Islet of Langerhans (tissue), 1 donor: ENCODE results near the gene DLG2.
A peak's percentile ranks its signal among the peaks of the same experiment; 100 is the strongest.

ENCODE experiments used
- FAIRE-seq: peaks from one replicate; lab custom pipeline; 2011; peaks lifted over from hg19 to GRCh38; lab: Jason Lieb, UNC

The DLG2 gene

DNA sequence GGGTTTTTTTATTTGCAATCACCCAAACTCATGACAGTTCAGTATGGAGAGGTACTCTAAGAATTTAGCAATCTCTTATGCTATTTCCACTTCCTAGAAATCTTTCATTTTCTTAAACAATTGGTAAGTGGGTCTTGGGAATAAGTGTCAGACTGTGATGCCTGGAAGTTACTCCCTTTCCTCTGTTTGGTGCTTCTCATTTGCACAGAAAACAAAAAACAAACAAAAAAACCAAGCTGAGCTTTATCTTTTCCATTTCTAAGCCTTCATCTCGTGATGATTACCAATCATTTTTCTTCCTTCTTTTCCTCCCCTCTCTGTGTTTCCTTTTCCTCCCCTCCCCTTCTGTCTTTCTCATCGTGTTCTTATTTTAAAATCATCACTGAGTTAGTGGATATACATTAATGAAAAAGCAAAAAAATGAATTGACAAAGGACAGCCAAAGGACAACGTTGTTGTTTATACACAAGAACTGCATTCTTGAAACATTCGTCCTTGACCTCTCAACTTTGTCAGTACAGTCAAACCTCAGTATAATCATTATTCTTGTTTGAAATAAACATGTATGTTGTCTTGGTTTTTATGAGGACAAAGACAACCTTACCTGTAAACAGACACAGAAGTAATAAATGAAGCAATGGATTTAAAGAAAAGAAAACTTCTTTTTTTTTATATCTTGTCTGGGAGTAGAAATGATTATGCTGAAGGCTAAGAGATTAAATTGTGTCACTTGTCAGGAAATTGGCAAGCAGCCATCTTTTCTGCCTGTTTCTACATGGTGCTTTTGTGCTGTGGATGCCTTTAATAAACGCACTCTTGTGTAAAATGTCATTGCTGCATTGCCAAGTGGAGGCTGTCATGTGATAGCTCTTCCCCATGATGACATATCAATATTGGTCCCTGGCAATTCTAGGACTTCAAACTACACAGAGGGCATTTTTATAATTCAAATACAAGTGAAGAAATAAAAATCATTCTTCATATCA lies 1537.8 kb downstream of the DLG2 start:
- FAIRE-seq = peak; percentile 89

DNA sequence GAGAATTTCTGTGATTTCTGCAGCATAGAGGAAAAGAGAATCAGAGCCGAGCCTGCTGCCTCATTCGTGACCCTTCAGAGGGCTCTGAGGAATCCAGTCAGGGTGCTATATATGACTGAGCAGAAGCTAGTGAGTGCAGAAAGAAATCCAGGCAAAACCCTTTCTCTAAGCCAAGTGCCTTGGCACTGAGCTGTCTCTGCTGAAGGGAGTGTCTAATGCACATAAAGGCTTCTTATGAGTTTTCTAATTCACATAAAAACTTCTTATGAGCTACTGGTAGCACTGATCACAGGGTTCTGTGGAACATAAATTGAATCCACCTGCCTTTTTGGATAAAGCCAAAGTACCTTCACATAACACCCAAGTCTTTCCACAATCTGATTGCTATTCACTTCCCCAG lies 1555.3 kb downstream of the DLG2 start:
- no peak for FAIRE-seq

DNA sequence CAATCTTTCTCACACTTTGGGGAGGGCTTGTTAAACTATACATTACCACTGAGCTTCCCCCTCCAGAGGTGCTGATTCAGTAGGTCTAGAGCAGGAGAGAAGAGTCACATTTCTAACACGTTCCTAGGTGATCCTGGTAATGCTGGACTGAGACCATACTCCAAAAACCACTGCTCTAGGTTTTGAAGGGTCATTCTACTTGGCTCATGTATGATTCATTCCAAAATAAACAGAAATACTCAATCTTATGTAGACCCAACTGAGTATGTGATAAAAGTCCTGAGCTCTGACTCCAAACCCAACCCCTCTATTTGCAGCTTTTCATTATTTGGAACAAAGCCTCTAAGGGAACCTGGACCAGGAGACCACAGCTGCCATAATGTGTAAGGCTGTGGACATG lies 1558.1 kb downstream of the DLG2 start:
- FAIRE-seq = no peak

DNA sequence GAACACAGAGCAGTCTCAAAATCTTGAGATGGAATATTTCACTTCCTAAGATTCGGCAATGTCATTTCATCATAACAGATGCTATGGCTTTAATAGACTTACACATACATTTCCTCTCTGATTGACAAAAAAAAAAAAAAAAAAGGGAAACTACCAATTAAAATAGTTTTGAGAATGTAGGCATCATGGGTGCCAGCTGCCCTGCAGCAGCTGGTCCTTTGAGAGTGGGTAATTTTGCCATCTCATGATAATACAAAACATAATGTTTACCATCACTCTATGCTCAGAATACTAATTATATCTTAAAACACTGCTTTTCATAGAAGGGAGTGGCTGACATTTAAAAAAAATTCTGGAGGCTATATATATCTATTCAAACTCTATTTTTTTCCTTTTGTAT lies 1565.4 kb downstream of the DLG2 start:
- no peak for FAIRE-seq

DNA sequence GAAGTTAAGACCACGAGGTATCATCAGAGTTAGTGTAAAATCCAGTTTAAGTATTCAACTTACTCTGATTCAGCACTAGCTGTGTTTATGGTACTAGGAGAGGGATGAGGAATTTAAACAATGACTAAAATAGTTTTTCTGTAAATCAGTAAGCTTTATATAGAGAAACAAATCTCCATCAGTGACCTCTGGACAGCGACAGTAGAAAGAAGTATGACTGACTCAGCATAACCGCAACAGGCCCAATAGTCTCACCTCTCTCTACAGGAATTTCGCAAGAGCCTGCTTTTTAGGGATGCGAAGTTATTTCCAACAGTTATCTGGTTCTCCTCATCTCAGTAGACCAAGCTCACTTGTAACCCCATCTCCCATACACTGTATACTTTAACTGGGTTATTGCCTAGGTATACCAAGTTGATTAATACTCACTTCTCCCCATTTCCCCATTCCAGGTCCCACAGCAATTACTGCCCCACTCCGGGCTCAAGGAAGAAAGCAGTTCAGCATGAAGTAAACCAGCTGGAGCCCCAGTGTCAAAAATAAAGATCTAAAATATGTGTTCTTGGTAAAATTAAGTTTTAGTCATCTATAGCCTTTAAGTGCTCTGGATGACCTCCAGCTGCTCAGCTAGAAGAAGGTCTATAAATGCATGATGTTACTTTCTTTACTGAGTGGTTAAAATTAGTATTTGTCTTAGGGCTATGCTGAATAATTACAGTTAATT lies 1570.3 kb downstream of the DLG2 start:
- no peak for FAIRE-seq

DNA sequence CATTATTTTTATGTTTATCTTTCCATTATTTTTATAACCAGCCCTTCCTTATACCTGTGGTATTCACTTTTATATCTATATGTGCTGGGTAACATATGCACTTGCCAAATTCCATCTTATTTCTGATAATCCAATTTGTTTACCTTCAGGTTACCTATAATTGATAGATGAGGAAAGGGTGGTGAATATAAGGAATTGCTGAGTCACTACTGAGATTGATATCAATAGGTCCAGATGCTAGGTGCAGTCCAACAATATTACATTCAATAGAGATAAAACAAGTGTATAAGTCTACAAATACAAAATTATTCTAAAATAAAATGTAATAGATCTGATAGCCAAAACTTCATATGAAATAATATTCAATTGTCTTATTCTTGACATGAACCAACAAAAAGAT lies 1582.0 kb downstream of the DLG2 start:
- FAIRE-seq = no peak

DNA sequence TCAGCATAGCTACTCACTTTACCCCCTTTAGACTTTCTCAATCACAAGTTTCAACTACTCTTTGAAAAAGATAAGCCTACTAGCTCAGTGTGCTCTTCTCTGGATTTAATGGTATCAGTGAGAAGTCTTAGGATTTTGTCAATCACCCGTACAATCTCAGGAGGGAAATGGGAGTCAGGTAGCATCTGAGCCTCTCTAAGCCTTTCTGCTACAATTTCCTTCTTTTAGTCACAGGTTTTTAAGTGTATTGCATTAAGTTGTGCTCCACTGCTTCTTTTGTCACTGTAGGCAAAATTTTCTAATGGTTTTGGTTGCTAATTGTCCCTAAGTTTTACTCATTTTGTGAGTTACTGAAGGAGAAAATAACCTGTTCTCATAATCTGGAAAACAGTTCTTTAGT lies 1582.4 kb downstream of the DLG2 start:
- FAIRE-seq = no peak

DNA sequence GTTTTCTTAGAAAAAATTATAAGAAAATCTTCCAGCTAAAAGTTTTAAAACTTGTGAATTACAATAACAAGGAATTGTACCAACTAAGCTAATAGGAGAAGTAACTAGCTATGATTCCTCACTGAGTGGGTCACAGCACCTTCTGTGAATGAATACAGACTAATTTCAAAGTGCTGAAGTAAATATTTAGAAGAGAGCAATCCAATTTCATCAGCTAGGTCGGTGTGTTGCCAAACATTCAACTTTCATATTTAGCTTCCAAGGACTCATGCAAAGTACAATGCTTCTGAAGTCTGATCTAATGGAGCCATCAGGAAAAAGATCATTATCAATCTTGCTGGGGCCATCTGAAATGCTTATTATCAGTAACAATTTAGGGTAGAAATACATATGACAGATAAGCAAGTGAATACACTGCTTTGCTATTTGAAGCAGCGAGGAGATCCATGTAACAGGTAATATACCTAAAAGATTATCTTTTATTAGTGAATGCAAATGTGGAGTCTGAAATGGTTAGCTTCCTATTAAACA lies 1590.4 kb downstream of the DLG2 start:
- no peak for FAIRE-seq

DNA sequence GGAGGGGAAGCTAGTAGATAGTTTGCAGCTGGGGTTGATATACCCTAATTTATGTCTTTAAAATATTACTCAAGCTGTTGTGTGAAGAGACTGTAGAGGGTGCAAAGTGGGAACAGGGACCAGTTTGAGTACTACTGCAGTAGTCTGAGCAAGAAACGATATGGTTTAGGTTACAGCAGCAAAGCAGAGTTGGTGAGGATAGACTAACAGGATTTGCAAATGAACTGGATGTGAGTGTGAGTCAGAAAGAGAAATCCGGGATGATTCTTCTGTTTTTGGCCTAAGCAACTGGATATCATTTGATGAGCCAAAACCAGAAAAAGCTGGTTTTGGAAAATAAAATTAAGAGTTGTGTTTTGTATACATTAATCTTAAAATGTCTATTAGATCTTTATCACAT lies 1591.5 kb downstream of the DLG2 start:
- FAIRE-seq = no peak

DNA sequence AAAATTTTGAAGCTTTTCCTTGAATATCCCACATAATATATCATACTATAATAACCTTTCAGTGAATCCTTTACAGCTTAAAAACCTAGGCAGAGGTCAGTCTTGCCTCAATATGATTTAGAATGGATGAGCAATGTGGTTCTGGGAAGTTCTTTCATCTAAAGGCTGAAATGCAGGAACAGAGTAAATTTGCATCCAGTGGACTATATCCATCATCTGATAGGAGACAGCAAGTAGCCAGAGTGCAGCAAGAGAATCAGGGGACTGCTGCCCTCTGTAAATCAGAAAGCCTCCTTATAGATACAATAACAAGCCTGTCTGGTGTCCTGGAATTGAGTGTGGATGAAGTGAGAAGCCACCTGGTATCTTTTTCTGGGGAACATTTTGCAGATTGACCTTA lies 1592.7 kb downstream of the DLG2 start:
- no peak for FAIRE-seq

DNA sequence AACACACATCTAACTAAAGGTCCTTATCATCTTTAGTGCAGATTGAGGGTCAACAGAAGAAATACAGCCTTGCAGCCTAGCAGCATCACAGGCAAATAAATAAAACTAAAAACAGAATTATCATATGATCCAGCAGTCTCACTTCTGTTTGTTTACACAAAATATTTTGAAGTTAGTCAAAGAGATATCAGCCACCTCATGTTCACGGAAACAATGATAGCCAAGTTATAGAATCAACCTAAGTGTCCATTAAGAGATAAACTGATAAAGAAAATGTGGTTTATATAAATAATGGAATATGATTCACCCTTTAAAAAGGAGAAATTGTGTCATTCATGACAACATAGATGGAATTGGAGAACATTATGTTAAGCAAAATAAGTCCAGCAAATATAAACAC lies 1602.9 kb downstream of the DLG2 start:
- no peak for FAIRE-seq

DNA sequence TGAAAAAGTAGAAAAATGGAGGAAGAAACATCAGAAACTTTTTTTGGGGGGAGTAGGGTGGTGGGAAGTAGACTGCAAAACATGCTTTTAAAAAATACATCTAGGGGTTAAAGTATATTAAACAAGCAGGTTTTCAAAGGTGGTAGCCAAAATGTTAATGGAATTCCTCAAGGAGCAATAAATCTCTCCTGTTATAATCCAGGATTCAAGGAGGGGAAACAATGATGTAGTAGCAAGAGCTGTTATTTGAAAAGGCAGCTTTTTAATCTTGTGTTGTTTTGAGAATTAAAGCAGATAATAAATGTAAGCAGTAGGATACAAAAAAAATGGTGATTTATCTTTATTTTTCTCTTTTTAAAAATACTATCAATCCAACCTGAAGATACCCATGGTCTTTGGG lies 1604.4 kb downstream of the DLG2 start:
- no peak for FAIRE-seq

DNA sequence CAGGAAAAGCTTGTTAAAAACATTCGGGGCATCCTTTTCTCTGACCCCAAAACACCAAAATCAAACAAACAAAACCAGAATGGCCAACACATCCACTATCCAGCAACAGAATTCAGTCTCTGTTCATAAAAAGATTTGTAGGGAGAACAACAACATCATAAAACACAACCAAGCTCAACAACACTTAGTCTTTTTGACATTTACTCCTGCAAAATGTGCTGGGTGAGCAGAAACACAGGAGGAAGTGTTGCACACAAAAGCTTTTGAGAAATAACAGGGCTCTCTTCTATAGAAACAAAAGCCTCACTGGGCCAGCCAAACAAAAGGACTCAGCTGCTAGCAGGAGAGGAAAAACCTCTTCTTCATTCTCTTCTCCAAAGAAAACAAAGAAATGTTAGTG lies 1604.9 kb downstream of the DLG2 start:
- no peak for FAIRE-seq

DNA sequence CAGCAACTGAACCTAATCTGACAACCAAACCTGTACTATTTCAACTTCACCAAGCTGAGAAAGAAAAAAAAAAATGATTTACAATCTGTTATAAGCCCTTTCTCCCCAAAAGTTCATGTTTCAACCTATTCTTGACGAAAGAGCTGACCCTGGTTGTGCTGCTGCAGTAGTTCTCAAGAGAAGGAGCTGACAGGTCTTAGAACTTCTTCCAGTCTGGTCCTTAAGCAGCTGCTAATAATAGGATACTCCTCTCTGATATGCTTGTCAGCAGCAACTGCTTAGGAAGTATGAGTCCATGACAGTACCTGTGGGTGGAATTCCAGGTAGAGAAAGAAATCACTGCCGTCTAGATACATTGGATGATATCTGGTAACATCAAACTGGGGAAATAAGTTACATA lies 1605.9 kb downstream of the DLG2 start:
- no peak for FAIRE-seq

DNA sequence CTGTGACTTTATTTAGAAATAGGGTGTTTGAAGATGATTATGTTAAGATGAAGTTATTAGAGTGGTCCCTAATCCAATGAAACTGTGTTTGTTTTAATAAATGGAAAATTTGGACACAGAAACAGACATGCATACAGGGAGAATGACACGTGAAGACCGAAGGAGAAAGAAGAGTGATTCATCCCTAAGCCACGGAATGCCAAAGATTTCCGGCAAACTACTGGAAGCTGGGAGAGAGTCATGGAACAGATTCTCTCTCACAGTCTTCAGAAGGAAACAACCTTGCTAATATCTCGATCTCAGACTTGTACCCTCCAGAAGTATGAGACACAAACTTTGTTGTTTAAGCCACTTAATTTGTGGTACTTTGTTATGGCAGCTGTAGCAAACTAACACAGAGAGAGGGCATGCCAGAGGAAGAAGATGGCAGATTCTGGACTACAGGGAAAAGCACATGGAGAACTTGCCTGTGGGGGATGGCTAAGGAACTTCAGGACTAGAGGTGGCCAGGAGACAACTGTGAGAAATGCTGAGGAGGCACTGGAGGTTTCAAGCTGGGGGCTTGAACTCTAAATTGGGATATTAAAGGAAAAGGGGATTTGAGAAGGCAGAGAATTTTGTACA lies 1607.5 kb downstream of the DLG2 start:
- no peak for FAIRE-seq

DNA sequence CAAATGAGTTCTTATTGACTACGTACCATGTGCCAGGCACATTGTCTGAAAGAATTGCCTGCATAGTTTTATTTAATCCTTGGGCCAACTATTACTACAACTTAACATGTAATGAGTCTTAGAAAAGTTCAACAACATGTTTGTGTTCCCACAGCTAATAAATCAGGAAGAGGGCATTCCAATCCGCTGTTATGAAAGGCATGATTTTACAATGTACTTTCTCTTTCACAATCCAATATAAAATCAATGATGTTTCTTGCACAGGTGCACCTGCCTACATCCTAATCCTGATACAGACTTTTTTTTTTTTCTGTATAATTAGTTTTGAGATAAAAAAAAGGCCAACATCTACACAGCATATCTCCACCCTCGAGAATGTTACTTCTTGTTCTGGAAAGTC lies 1612.6 kb downstream of the DLG2 start:
- no peak for FAIRE-seq

DNA sequence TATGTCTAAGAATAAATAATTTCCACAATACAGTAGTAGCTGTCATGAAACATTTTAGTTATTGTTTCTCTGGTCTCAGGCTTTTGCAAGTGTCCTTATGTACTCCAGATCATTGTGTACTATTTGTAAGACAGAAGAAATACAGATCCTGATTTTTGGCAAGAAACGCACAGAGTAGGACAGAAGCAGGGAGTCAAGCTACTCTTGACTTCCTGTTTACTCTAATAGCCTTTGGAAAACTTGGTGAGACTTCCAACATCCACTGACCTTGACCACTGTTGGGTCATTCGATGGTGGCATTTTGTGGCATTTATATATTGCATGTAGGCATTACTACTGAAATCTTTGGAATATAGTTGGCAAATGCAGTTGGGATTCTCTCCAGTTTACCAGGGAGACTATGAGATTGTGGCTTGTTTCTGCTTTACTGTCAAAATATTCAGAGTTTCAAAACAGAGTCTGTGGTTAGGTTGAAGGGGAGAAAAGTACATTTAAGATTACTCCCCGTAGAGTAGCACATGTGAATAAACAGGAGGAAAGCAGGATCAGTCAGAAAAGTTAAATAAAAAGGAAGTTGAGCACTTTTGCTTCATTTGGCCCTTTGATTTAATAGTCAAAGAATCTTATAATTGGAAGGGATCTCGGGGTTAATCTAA lies 1614.8 kb downstream of the DLG2 start:
- no peak for FAIRE-seq

DNA sequence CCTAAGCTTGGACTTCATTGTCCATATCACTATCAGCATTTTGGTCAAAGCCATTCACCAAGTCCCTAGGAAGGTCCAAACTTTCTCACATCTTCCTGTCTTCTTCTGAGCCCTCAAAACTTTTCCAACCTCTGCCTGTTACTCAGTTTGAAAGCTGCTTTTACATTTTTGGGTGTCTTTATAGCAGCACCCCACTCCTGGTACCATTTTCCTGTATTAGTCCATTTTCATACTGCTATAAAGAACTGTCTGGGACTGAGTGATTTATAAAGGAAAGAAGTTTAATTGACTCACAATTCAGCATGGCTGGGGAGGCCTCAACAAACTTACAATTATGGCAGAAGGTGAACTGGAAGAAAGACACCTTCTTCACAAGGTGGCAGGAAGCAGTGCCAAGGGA lies 1624.0 kb downstream of the DLG2 start:
- FAIRE-seq = no peak

DNA sequence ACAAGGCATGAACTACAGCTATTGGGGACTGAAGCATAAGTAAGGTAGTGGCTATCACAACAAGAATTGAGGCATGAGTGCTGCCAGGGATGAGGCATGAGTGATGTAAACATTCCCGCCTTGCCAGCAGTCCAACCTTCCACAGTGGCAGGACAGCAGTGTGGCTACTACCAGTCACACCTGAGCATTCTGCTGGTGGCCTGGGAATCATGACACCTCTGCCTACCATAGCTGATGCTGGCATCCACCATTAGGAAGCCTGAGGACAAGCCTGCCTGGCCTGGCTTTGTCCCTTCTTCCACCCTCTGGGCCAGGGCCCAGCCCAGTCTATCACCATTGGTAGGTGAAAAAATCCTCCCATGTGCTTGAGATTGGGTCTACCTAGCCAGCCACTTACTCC lies 1628.2 kb downstream of the DLG2 start:
- no peak for FAIRE-seq

DNA sequence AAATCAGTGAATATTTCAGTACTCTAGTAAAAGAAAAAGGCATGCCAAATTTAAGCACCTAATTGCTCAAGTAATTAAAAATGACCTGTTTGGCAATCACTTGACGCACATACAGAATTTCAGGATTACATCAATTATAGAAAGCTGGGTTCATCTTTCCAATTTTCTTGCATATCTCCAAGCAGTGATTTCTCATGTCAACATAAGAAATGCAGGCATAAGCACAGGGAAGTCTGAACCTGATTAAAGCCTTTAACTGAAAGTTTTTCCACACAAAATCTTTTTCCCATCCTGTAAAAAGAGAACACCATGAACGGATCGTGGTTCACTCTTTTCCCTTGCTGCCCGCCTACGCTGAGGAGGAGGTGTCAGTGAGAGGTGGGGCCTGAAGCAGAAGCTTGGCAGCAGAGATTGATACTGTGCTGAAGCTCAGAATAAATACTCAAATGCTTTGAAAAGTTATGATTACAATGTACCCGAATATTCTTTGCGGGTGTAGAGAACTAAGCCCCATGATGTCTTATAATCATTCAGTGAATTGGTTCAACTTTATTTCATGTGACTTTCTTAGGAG lies 1636.9 kb downstream of the DLG2 start:
- FAIRE-seq = no peak

DNA sequence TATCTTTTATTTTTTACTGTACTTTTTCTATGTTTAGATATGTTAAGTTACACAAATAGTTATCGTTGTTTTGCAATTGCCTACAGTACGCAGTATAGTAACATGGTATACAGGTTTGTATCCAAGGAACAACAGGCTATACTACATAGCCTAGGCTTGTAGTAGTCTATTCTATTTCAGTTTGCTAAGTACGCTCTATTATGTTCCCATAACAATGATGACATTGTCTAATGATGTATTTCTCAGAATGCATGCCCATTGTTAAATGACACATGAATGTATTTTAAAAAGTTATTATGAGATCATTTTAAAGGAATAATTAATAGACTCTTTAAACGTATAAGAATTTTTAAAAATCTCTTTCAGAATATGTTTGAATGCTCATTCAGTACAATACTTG lies 1644.3 kb downstream of the DLG2 start:
- peak; percentile 9 for FAIRE-seq

DNA sequence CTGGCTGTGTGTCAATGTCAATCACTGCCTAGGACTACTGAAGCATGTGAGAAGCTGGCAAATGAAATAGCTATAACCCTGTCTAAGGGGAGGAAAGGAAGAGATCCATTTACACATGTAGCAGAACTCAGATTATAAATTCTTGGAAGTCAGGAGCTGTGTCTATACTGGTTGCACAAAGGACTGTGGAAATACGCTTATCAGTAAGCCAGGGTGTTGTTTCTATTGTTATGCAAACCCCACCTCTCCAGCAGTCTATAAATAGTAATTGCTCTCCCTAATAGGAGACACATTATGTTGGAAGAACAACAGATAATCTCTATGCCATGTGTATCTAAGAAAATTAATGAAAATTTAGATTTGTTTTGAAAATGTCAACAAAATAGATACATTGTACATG lies 1647.6 kb downstream of the DLG2 start:
- FAIRE-seq = no peak
